DOHH2 (cell line): Measurements from ENCODE around the gene SPOCK2.

Source experiments
- CTCF ChIP-seq: fragments of 200-600 bp; sonication (generic); IDR thresholded peaks from one replicate; pipeline ENCODE4 v1.5.1; 2014; ENCODE audit warnings: antibody characterized with exemption, mild to moderate bottlenecking, low read depth, low read length; ENCODE audit not compliant: poor library complexity, severe bottlenecking
- EZH2phosphoT487 ChIP-seq: fragments of 200-600 bp; sonication (generic); IDR thresholded peaks from 2 replicates; pipeline ENCODE4 v1.6.1; 2017; ENCODE audit warnings: borderline replicate concordance, mild to moderate bottlenecking, antibody characterized with exemption, low read length, moderate library complexity, mixed read lengths

GRCh38 chr10:72065439-72066025, 22.8 kb downstream of the SPOCK2 start:
- no peak for TF ChIP-seq CTCF
- no peak for TF ChIP-seq EZH2phosphoT487
